IPS DF 4.7 (cell line): ENCODE data around the gene TRIM74.
"Not testable (repeated sequence)": the region's sequence is repeated elsewhere in the genome, so short reads cannot be mapped to it uniquely, and the experiment has no call there.

Experiments
- DNase-seq: peaks from one replicate; pipeline ENCODE4 v3.0.0-alpha.2; 2013; ENCODE audit warnings: low spot score; ENCODE audit errors: extremely low read depth

Gene TRIM74

DNA sequence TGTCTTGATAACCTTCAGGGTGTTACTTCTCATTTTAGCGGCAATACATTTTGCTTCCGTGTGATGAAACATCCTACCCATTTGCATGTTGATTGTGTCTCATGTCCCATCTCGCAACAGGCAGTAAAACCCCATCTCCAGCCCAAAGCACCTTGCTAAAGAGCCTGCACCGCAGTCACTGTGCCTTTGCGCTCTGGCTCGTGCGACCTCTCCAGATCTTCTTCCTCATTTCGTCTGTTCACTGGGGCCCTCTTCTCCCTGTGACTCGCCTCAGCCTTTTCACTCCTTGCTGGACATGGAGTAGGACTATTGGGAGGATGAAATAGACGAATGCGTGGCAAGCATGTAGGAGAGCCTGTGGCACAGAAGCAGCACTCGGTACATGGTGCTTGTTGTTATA, 57.9 kb downstream of the TRIM74 start:
- not testable (repeated sequence) for DNase-seq
